HepG2 (cell line): ENCODE results near the gene KRTAP5-8.

Experiments
- CBX2 ChIP-seq, 2 experiments: fragments of 200-600 bp in 1 of 2; sonication (generic); formaldehyde crosslinking in 1 of 2; IDR thresholded peaks; 2 replicates each; pipeline versions ENCODE4 v1.7.0 to v1.8.1; 2018 to 2022; ENCODE audit warnings: low read depth in 2 of 2, low read length in 1 of 2, mild to moderate bottlenecking in 1 of 2, missing genetic modification reagents in 1 of 2
- CREM ChIP-seq, 2 experiments: sonication (generic) in 1 of 2; formaldehyde crosslinking in 1 of 2; IDR thresholded peaks; 2 replicates each; pipeline versions ENCODE4 v1.4.0 to v1.6.1; 2016 to 2020; ENCODE audit warnings: antibody characterized with exemption in 1 of 2, mild to moderate bottlenecking in 1 of 2, missing genetic modification reagents in 1 of 2
- CTCF ChIP-seq: sonication (generic); formaldehyde crosslinking; IDR thresholded peaks from 2 replicates; pipeline ENCODE4 v1.5.0; 2020; ENCODE audit warnings: mild to moderate bottlenecking, missing genetic modification reagents, moderate library complexity
- ETV6 ChIP-seq: sonication (generic); formaldehyde crosslinking; conservative IDR thresholded peaks from 2 replicates; pipeline ENCODE4 v1.4.0; 2020; ENCODE audit warnings: missing genetic modification reagents
- GLI4 ChIP-seq: sonication (generic); formaldehyde crosslinking; IDR thresholded peaks from 2 replicates; pipeline ENCODE4 v1.5.1; 2020; ENCODE audit warnings: missing genetic modification reagents, mild to moderate bottlenecking, moderate library complexity, borderline replicate concordance
- KAT8 ChIP-seq: IDR thresholded peaks from 2 replicates; pipeline ENCODE4 v1.6.1; 2016; ENCODE audit warnings: missing genetic modification reagents, missing compliant biosample characterization
- NFE2L2 ChIP-seq: fragments of 150-350 bp; IDR thresholded peaks from 2 replicates; pipeline ENCODE4 v1.6.1; 2014; ENCODE audit warnings: low read length
- TCF12 ChIP-seq, 2 experiments: fragments of 450-650 bp in 1 of 2; sonication (generic) in 1 of 2; formaldehyde crosslinking in 1 of 2; IDR thresholded peaks; 2 replicates each; pipeline versions ENCODE4 v1.6.1 to v1.8.0; 2017 to 2022; ENCODE audit warnings: antibody characterized with exemption in 1 of 2, mild to moderate bottlenecking in 1 of 2, missing genetic modification reagents in 1 of 2, moderate library complexity in 1 of 2
- TRIM24 ChIP-seq: sonication (generic); formaldehyde crosslinking; IDR thresholded peaks from 2 replicates; pipeline ENCODE4 v1.8.0; 2022; ENCODE audit warnings: mild to moderate bottlenecking, missing genetic modification reagents
- ZEB1 ChIP-seq: IDR thresholded peaks from 2 replicates; pipeline ENCODE4 v1.6.1; 2012; ENCODE audit warnings: mild to moderate bottlenecking, low read depth, inconsistent platforms; ENCODE audit not compliant: insufficient replicate concordance
- ZFP82 ChIP-seq: sonication (generic); formaldehyde crosslinking; IDR thresholded peaks from 2 replicates; pipeline ENCODE4 v1.5.1; 2020; ENCODE audit warnings: mild to moderate bottlenecking, missing genetic modification reagents, borderline replicate concordance
- ZNF101 ChIP-seq: sonication (generic); formaldehyde crosslinking; IDR thresholded peaks from 2 replicates; pipeline ENCODE4 v1.4.0; 2020; ENCODE audit warnings: mild to moderate bottlenecking, low read depth, missing genetic modification reagents, borderline replicate concordance

- TF ChIP-seq CBX2 (IDR thresholded peaks at IDR 0.05; ENCODE audit: low read depth, low read length) (no peak), CBX2 (CRISPR knock-in tag; IDR thresholded peaks at IDR 0.05; ENCODE audit: low read depth) (no peak), TCF12 (IDR thresholded peaks at IDR 0.05) (no peak), TCF12 (CRISPR knock-in tag; IDR thresholded peaks at IDR 0.05) (no peak), ETV6 (no peak), NFE2L2 (no peak), CREM (IDR thresholded peaks at IDR 0.05) (no peak), CREM (CRISPR knock-in tag; IDR thresholded peaks at IDR 0.05) (no peak), GLI4 (CRISPR knock-in tag) (no peak), ZEB1 (no peak), ZNF101 (CRISPR knock-in tag) (no peak), TRIM24 (no peak), CTCF (CRISPR knock-in tag) (no peak), KAT8 (CRISPR knock-in tag) (no peak), ZFP82 (no peak)
Observed at GRCh38 chr11:71581826-71582225, 44.0 kb downstream of the KRTAP5-8 start.
